Activated T-helper 9 cell treated with anti-CD3 and anti-CD28 coated beads, Interleukin-2, amount 50 U/mL, for 16 hours (primary cell): ENCODE data around the gene AKNAD1.
"Not testable (repeated sequence)": the region's sequence is repeated elsewhere in the genome, so short reads cannot be mapped to it uniquely, and the experiment has no call there.

Experiments used
- DNase-seq: peaks from one replicate; pipeline ENCODE4 v3.0.0-alpha.2; 2020; ENCODE audit warnings: low read depth

Gene AKNAD1

GRCh38 chr1:108856994-108857393, at the start of gene AKNAD1:
TSS of gene AKNAD1 (minus strand) at chr1:108857094. CDS start at chr1:108852664, 4,430 bp downstream.
- no peak for DNase-seq

- DNase-seq, result no peak
These were observed 44.2 kb upstream of the AKNAD1 start for GRCh38 chr1:108901106-108901505.

GRCh38 chr1:108897865-108898720, 41.2 kb upstream of the AKNAD1 start:
- no peak for DNase-seq

- no peak for DNase-seq
These were observed 39.6 kb upstream of the AKNAD1 start for GRCh38 chr1:108896146-108897145.

- no peak for DNase-seq
These were observed 36.2 kb upstream of the AKNAD1 start for GRCh38 chr1:108893141-108893530.

- DNase-seq, result no peak
These were observed 35.7 kb upstream of the AKNAD1 start for GRCh38 chr1:108892356-108893140.

- DNase-seq, result no peak
These were observed 33.0 kb upstream of the AKNAD1 start for GRCh38 chr1:108889706-108890384.

- not testable (repeated sequence) for DNase-seq
These were observed 32.2 kb upstream of the AKNAD1 start for GRCh38 chr1:108889006-108889645.

GRCh38 chr1:108886292-108886691, 29.4 kb upstream of the AKNAD1 start:
- DNase-seq, result no peak

- DNase-seq, result no peak
These were observed 28.1 kb upstream of the AKNAD1 start for GRCh38 chr1:108884968-108885367.

- DNase-seq, result no peak
These were observed 25.9 kb upstream of the AKNAD1 start for GRCh38 chr1:108882837-108883236.

- DNase-seq, result no peak
These were observed 24.5 kb upstream of the AKNAD1 start for GRCh38 chr1:108881369-108881768.

GRCh38 chr1:108880850-108881249, 24.0 kb upstream of the AKNAD1 start:
- DNase-seq, result no peak

GRCh38 chr1:108878678-108879077, 21.8 kb upstream of the AKNAD1 start:
- no peak for DNase-seq

- no peak for DNase-seq
These were observed 21.2 kb upstream of the AKNAD1 start for GRCh38 chr1:108878160-108878469.

GRCh38 chr1:108877348-108878159, 20.7 kb upstream of the AKNAD1 start:
- DNase-seq, result no peak

- no peak for DNase-seq
These were observed 14.3 kb upstream of the AKNAD1 start for GRCh38 chr1:108871050-108871724.

- DNase-seq, result no peak
These were observed 8.5 kb upstream of the AKNAD1 start for GRCh38 chr1:108865316-108865910.

GRCh38 chr1:108863984-108864383, 7.1 kb upstream of the AKNAD1 start:
- DNase-seq, result no peak
